H1 (cell line): ENCODE results near the gene TAAR9. TPM values are rescaled to one million over a fixed set of nuclear protein-coding genes. Genes with fewer than 3 reads are reported as not detected.
A peak's percentile ranks its signal among the peaks of the same experiment; 100 is the strongest.

Experiments
- CTCF ChIA-PET: fragments of 300-600 bp; sonication (Branson Sonifier 250); formaldehyde crosslinking; loops from one replicate; lab custom pipeline; 2021; ENCODE audit not compliant: partially characterized antibody; lab: Charles Lee
- POLR2A ChIA-PET: fragments of 300-600 bp; sonication (Branson Sonifier 250); formaldehyde crosslinking; loops from one replicate; lab custom pipeline; 2021; ENCODE audit warnings: inconsistent platforms; ENCODE audit not compliant: partially characterized antibody; lab: Charles Lee
- DNase-seq, 2 experiments: peaks; one replicate each; pipeline versions ENCODE4 v3.0.0 to v3.0.0-alpha.2; 2010 to 2022; ENCODE audit warnings: low spot score in 2 of 2, low read depth in 1 of 2, mixed read lengths in 1 of 2
- FAIRE-seq: peaks from 2 replicates; lab custom pipeline; 2011; peaks lifted over from hg19 to GRCh38; lab: Jason Lieb, UNC
- H2AFZ ChIP-seq: 2 replicates; pipeline ENCODE4 v1.8.1; 2012; ENCODE audit warnings: low read length, inconsistent platforms
- H2AK5ac ChIP-seq: 2 replicates; pipeline ENCODE4 v1.6.1; 2013; ENCODE audit warnings: low read depth, low read length
- H2BK120ac ChIP-seq: replicated peaks from 2 replicates; pipeline ENCODE3; 2013; ENCODE audit warnings: low read depth, low read length, inconsistent platforms
- H2BK12ac ChIP-seq: 2 replicates; pipeline ENCODE4 v1.6.1; 2013; ENCODE audit warnings: low read depth, low read length
- H2BK15ac ChIP-seq: 2 replicates; pipeline ENCODE4 v1.6.1; 2013; ENCODE audit warnings: low read length
- H2BK20ac ChIP-seq: 2 replicates; pipeline ENCODE4 v1.6.1; 2013; ENCODE audit warnings: low read length
- H2BK5ac ChIP-seq: 2 replicates; pipeline ENCODE4 v1.6.1; 2013; ENCODE audit warnings: low read depth, low read length
- H3K14ac ChIP-seq: 2 replicates; pipeline ENCODE4 v1.6.1; 2013; ENCODE audit warnings: inconsistent platforms; ENCODE audit not compliant: insufficient read length
- H3K18ac ChIP-seq: 2 replicates; pipeline ENCODE4 v1.6.1; 2013; ENCODE audit warnings: low read length; ENCODE audit errors: extremely low read depth
- H3K23ac ChIP-seq: 2 replicates; pipeline ENCODE4 v1.6.1; 2013; ENCODE audit warnings: inconsistent platforms; ENCODE audit not compliant: insufficient read length
- H3K23me2 ChIP-seq: 2 replicates; pipeline ENCODE4 v1.6.1; 2013; ENCODE audit warnings: low read depth, low read length
- H3K27ac ChIP-seq: 2 replicates; pipeline ENCODE4 v1.6.1; 2011; ENCODE audit warnings: low read depth, low read length, inconsistent platforms
- H3K27me3 ChIP-seq, 4 experiments: replicated peaks in 1 of 4; 1 replicate in 1 of 4; 2 replicates in 3 of 4; pipeline versions ENCODE4 v1.6.1 to v1.8.1; 2011 to 2013; ENCODE audit warnings: low read length in 3 of 4, mild to moderate bottlenecking in 3 of 4, inconsistent platforms in 2 of 4, mixed read lengths in 2 of 4, moderate library complexity in 1 of 4; ENCODE audit not compliant: control insufficient read depth in 3 of 4, insufficient read depth in 3 of 4; ENCODE audit errors: extremely low read depth in 1 of 4
- H3K36me3 ChIP-seq, 4 experiments: 2 replicates each; pipeline versions ENCODE4 v1.6.1 to v1.8.1; 2011 to 2013; ENCODE audit warnings: mild to moderate bottlenecking in 4 of 4, low read length in 3 of 4, moderate library complexity in 2 of 4, control low read depth in 1 of 4, inconsistent platforms in 1 of 4; ENCODE audit not compliant: insufficient read depth in 4 of 4, control insufficient read depth in 2 of 4
- H3K4ac ChIP-seq: replicated peaks from 2 replicates; pipeline ENCODE3; 2013; ENCODE audit warnings: low read length, low read depth, mixed read lengths, inconsistent platforms; ENCODE audit not compliant: insufficient read length
- H3K4me1 ChIP-seq, 4 experiments: replicated peaks in 1 of 4; 1 replicate in 1 of 4; 2 replicates in 3 of 4; pipeline versions ENCODE4 v1.6.1 to v1.8.1; 2011 to 2013; ENCODE audit warnings: low read length in 3 of 4, inconsistent platforms in 2 of 4, mixed read lengths in 1 of 4; ENCODE audit not compliant: insufficient read depth in 4 of 4, control insufficient read depth in 3 of 4
- H3K4me2 ChIP-seq, 2 experiments: 2 replicates each; pipeline versions ENCODE4 v1.6.1 to v1.8.1; 2011 to 2013; ENCODE audit warnings: low read depth in 2 of 2, low read length in 2 of 2, control low read depth in 1 of 2, inconsistent platforms in 1 of 2, mild to moderate bottlenecking in 1 of 2; ENCODE audit not compliant: insufficient read depth in 1 of 2
- H3K4me3 ChIP-seq, 4 experiments: fragments of 200-600, 300-600 bp in 1 of 4; sonication (generic), shearing (Covaris generic), sonication (Bioruptor Twin) in 1 of 4; 2 replicates each; pipeline versions ENCODE4 v1.5.1 to v1.8.1; 2011 to 2016; ENCODE audit warnings: low read length in 4 of 4, low read depth in 3 of 4, control low read depth in 2 of 4, inconsistent platforms in 2 of 4, mild to moderate bottlenecking in 2 of 4, mixed read lengths in 1 of 4, moderate library complexity in 1 of 4; ENCODE audit not compliant: insufficient read depth in 2 of 4; ENCODE audit errors: extremely low read depth in 1 of 4
- H3K56ac ChIP-seq: replicated peaks from 2 replicates; pipeline ENCODE3; 2013; ENCODE audit warnings: low read depth, mild to moderate bottlenecking, mixed read lengths, low read length, inconsistent platforms; ENCODE audit not compliant: insufficient read length
- H3K79me1 ChIP-seq: 2 replicates; pipeline ENCODE4 v1.6.1; 2013; ENCODE audit warnings: low read depth, low read length, control low read depth
- H3K79me2 ChIP-seq, 2 experiments: 2 replicates each; pipeline versions ENCODE4 v1.6.1 to v1.8.1; 2012 to 2013; ENCODE audit warnings: low read length in 2 of 2, mild to moderate bottlenecking in 2 of 2, inconsistent platforms in 1 of 2; ENCODE audit not compliant: insufficient read depth in 2 of 2, control insufficient read depth in 1 of 2
- H3K9ac ChIP-seq, 4 experiments: replicated peaks in 1 of 4; 1 replicate in 1 of 4; 2 replicates in 3 of 4; pipeline versions ENCODE4 v1.6.1 to v1.8.1; 2011 to 2013; ENCODE audit warnings: low read depth in 3 of 4, low read length in 3 of 4, control low read depth in 2 of 4, mild to moderate bottlenecking in 2 of 4, moderate library complexity in 2 of 4, inconsistent platforms in 1 of 4; ENCODE audit errors: extremely low read depth in 1 of 4
- H3K9me3 ChIP-seq, 2 experiments: 2 replicates each; pipeline versions ENCODE4 v1.6.1 to v1.8.1; 2012 to 2013; ENCODE audit warnings: mild to moderate bottlenecking in 2 of 2, moderate library complexity in 2 of 2, control low read depth in 1 of 2, inconsistent platforms in 1 of 2, low read depth in 1 of 2, low read length in 1 of 2, mixed read lengths in 1 of 2; ENCODE audit not compliant: insufficient read depth in 2 of 2
- H4K20me1 ChIP-seq, 2 experiments: replicated peaks in 1 of 2; 2 replicates each; pipeline versions ENCODE3 to v1.8.1; 2011 to 2013; ENCODE audit warnings: inconsistent platforms in 2 of 2, low read length in 2 of 2, mild to moderate bottlenecking in 1 of 2; ENCODE audit not compliant: insufficient read depth in 2 of 2, control insufficient read depth in 1 of 2
- H4K5ac ChIP-seq: 2 replicates; pipeline ENCODE4 v1.6.1; 2013; ENCODE audit warnings: low read length, low read depth, mixed read lengths, inconsistent platforms; ENCODE audit not compliant: insufficient read length
- H4K8ac ChIP-seq: 2 replicates; pipeline ENCODE4 v1.8.0; 2013; ENCODE audit warnings: mild to moderate bottlenecking, moderate library complexity, low read length, inconsistent platforms; ENCODE audit not compliant: insufficient read depth; ENCODE audit errors: extremely low read depth
- H4K91ac ChIP-seq: replicated peaks from 2 replicates; pipeline ENCODE3; 2013; ENCODE audit warnings: low read length, mixed read lengths, inconsistent platforms; ENCODE audit not compliant: insufficient read length
- CHD2 ChIP-seq: IDR thresholded peaks from 2 replicates; pipeline ENCODE4 v1.6.1; 2012; ENCODE audit warnings: low read length, improper control_type of control experiment
- CTCF ChIP-seq, 3 experiments: IDR thresholded peaks; 1 replicate in 2 of 3; 2 replicates in 1 of 3; pipeline versions ENCODE4 v1.5.1 to v1.6.1; 2011; ENCODE audit warnings: low read length in 3 of 3, mild to moderate bottlenecking in 3 of 3, inconsistent platforms in 2 of 3, low read depth in 1 of 3, moderate library complexity in 1 of 3; ENCODE audit not compliant: insufficient read depth in 1 of 3; ENCODE audit errors: control extremely low read depth in 1 of 3
- JUN ChIP-seq: IDR thresholded peaks from 2 replicates; pipeline ENCODE4 v1.6.1; 2011; ENCODE audit warnings: low read depth, mild to moderate bottlenecking, improper control_type of control experiment, low read length
- KDM1A ChIP-seq: fragments of 200-600, 300-600 bp; sonication (generic); IDR thresholded peaks from 2 replicates; pipeline ENCODE4 v1.7.1; 2016; ENCODE audit warnings: mild to moderate bottlenecking, low read length, borderline replicate concordance
- MAX ChIP-seq: IDR thresholded peaks from 2 replicates; pipeline ENCODE4 v1.6.1; 2012; ENCODE audit warnings: inconsistent platforms
- POU5F1 ChIP-seq: IDR thresholded peaks from 2 replicates; pipeline ENCODE4 v1.6.1; 2011; ENCODE audit warnings: low read depth, mild to moderate bottlenecking, low read length, moderate library complexity
- SP2 ChIP-seq: IDR thresholded peaks from 2 replicates; pipeline ENCODE4 v1.6.1; 2012; ENCODE audit warnings: mild to moderate bottlenecking, low read length, inconsistent platforms
- WGBS, 2 experiments: shearing (Covaris generic) in 1 of 2; methylation state at CpG; one replicate each; pipeline versions ENCODE4 v1.1.6 to v1.1.7; 2013 to 2015; ENCODE audit warnings: low lambda C conversion rate in 2 of 2, mixed read lengths in 2 of 2, inconsistent platforms in 1 of 2, low coverage in 1 of 2, missing lambda C conversion rate in 1 of 2; ENCODE audit not compliant: insufficient replicate concordance in 2 of 2, insufficient coverage in 1 of 2, insufficient read length in 1 of 2; ENCODE audit errors: extremely low coverage in 1 of 2, missing lambda C conversion rate in 1 of 2; 5-methylcytosine and 5-hydroxymethylcytosine counted together
- polyA plus RNA-seq, 7 experiments: library from polyadenylated mRNA; depleted of rRNA in 3 of 7; stranded (reverse) in 5 of 7; unstranded in 2 of 7; fragments of >200 nt in 5 of 7; fragments of 200-250 nt in 2 of 7; gene quantifications; 1 replicate in 5 of 7; 2 replicates in 1 of 7; 4 replicates in 1 of 7; pipeline versions ENCODE4 v1.2.1 to v1.2.3, GENCODE V29; 2011 to 2013; ENCODE audit warnings: missing spikeins in 2 of 7, mixed read lengths in 2 of 7
- total RNA-seq: library from RNA; stranded (reverse); fragmentation: NEBNext Ultra II Directional; extraction: Animal tissue kit (Norgen Biotek cat#: 25700); gene quantifications from 2 replicates; pipeline ENCODE4 v1.2.1, GENCODE V29; 2021

TAAR9 gene
- total and polyA plus RNA-seq, 2 of the 8 experiments (the other 6 are each of a cell fraction or from before 2014, with no cell fraction given), result not detected

- Histone ChIP-seq H3K14ac (no peak within 1 kb of the TSS), H3K23me2 (peaks cover 4% of the 10 kb centered on the region; the same call in 1 of the 2 replicates), H3K4ac (peak within 1 kb of the TSS; percentile 70), H3K4me3 (peak within 1 kb of the TSS; percentile 54 to 83 (median 76)), H3K4me2 (peak within 1 kb of the TSS; percentile 77 to 94), H2BK15ac (no peak within 1 kb of the TSS), H3K23ac (no peak within 1 kb of the TSS), H2BK12ac (no peak within 1 kb of the TSS), H2AK5ac (no peak within 1 kb of the TSS), H3K79me1 (peaks cover 4% of the 10 kb centered on the region; the same call in 1 of the 2 replicates), H4K20me1 (no peaks in the 10 kb centered on the region), H4K91ac (no peak within 1 kb of the TSS), H2AFZ (peak within 1 kb of the TSS; percentile 99), H3K18ac (no peak within 1 kb of the TSS; the same call in 1 of the 2 replicates), H3K79me2 (peaks cover 0 to 40% of the 10 kb centered on the region in 2 experiments; a peak in 3 of 4 replicates), H4K8ac (peak within 1 kb of the TSS; percentile 83; the same call in 1 of the 2 replicates), H3K36me3 (no peaks in the 10 kb centered on the region), H2BK5ac (no peak within 1 kb of the TSS), H2BK120ac (no peak within 1 kb of the TSS), H3K27ac (no peak within 1 kb of the TSS), H3K9me3 (no peaks in the 10 kb centered on the region), H3K27me3 (no peaks in the 10 kb centered on the region), H3K56ac (no peak within 1 kb of the TSS), H2BK20ac (no peak within 1 kb of the TSS), H4K5ac (no peak within 1 kb of the TSS), H3K9ac (peak within 1 kb of the TSS; percentile 8 to 75 (median 65); a peak in 6 of 7 replicates), H3K4me1 (peaks cover 0 to 4% (median under 1%) of the 10 kb centered on the region in 4 experiments; a peak in 3 of 7 replicates)
- CTCF ChIA-PET, result interaction anchor here (0.6 to 1.5 kb wide), 9 partner anchors 13 to 304 kb away, joined by 3 to 6 read pairs (median 3); no protein-coding TSS in a partner anchor
- FAIRE-seq (no peak), DNase-seq (peak; percentile 61 to 89)
- 4% methylated on average over 48 of the region's 67 CpGs; no CpG with 5 or more reads in 1 of the 2 experiments for WGBS, 2 experiments
- POLR2A ChIA-PET, result interaction anchor here (0.9 to 1.4 kb wide), 3 partner anchors 28 to 301 kb away, joined by 3 to 10 read pairs (median 4); partner anchors contain the start of gene RPS12
- TF ChIP-seq POU5F1 (no peak), MAX (no peak; the same call in 1 of the 2 replicates), KDM1A (no peak), JUN (no peak), CTCF (IDR thresholded peaks at IDR 0.05; ENCODE audit: control extremely low read depth in 1 of 3, insufficient read depth in 1 of 3, low read depth in 1 of 3, low read length in 3 of 3) (no peak), CHD2 (no peak), SP2 (no peak; the same call in 1 of the 2 replicates)
Measured at GRCh38 chr6:132512638-132513632, 25.1 kb upstream of the TAAR9 start, which contains the start of gene STX7. Gene STX7, minus strand, starts transcription at chr6:132513116. Its CDS starts 9,586 bp downstream, at chr6:132503530.
